ENCODE results near the gene SERTAD2.

DNA sequence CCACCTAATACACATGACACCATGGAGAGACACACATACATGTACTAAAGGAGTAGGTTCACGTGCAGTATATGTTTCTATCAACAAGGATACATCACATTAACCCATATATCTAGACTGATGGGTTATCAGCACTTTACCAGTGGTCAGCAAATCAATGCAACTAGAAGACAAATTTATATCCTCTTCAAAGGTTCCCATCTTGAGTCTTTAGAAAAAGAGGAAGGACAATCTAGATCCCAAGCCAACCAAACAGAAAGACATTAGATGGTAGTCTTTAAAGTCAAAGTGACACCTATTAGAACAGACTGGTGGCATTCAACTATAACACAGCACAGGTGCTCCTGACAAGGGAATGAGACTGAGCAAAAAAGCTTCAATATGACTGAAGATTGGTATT, 13.8 kb upstream of the SERTAD2 start:
- TF ChIP-seq, protein P1, sequence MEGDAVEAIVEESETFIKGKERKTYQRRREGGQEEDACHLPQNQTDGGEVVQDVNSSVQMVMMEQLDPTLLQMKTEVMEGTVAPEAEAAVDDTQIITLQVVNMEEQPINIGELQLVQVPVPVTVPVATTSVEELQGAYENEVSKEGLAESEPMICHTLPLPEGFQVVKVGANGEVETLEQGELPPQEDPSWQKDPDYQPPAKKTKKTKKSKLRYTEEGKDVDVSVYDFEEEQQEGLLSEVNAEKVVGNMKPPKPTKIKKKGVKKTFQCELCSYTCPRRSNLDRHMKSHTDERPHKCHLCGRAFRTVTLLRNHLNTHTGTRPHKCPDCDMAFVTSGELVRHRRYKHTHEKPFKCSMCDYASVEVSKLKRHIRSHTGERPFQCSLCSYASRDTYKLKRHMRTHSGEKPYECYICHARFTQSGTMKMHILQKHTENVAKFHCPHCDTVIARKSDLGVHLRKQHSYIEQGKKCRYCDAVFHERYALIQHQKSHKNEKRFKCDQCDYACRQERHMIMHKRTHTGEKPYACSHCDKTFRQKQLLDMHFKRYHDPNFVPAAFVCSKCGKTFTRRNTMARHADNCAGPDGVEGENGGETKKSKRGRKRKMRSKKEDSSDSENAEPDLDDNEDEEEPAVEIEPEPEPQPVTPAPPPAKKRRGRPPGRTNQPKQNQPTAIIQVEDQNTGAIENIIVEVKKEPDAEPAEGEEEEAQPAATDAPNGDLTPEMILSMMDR (IDR thresholded peaks at IDR 0.05), result no peak
- TF ChIP-seq EZH2 (IDR thresholded peaks at IDR 0.05), result no peak
- no peak for TF ChIP-seq EZH2phosphoT487 (IDR thresholded peaks at IDR 0.05)

All from neural progenitor cell (in vitro differentiated cells).